Ramos (cell line): ENCODE results near the gene FSTL4.
"Not testable (repeated sequence)": the region's sequence is repeated elsewhere in the genome, so short reads cannot be mapped to it uniquely, and the experiment has no call there.

Source experiments
- in situ Hi-C: fragments of 300-500 bp; cut with MboI; formaldehyde crosslinking; loops from one replicate; pipeline ENCODE4 v1.14.3; 2022; ENCODE audit warnings: low sequenced_read_pairs; ENCODE audit not compliant: unreplicated experiment

FSTL4 gene

DNA sequence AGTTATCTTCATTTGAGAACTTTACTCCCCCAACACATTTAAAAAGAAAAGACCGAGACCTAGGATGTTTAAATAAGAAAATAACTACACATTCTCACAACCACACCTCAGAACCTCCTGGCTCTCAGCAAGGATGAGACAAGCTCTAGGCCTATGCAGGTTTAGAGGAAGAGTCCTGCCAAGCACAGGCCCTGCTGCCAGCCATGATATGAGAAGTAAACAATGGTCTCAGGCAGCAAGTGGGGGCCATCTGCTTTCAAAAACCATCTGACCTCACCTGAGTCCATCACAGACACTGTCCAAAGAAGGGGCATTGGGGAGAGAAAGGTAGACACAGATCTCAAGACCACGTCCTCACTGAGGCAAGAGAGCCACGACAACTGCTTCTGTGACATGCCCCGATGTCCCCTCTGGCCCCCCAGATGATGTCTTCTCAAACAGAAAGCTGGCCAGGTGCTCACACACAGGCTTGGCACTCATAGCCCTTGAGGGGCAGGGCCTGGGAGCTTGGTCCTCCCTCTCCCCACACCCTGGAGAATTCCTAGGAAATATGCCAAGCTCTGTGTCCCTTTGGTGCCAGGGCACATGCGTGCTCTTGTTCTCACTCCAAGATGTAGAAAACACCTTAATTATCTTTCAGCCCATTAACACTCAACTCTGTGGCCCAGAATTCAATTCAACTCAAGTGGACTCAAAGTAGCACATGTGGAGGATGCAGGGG lies 150.4 kb downstream of the FSTL4 start:
- in situ Hi-C loops: no loop called here

DNA sequence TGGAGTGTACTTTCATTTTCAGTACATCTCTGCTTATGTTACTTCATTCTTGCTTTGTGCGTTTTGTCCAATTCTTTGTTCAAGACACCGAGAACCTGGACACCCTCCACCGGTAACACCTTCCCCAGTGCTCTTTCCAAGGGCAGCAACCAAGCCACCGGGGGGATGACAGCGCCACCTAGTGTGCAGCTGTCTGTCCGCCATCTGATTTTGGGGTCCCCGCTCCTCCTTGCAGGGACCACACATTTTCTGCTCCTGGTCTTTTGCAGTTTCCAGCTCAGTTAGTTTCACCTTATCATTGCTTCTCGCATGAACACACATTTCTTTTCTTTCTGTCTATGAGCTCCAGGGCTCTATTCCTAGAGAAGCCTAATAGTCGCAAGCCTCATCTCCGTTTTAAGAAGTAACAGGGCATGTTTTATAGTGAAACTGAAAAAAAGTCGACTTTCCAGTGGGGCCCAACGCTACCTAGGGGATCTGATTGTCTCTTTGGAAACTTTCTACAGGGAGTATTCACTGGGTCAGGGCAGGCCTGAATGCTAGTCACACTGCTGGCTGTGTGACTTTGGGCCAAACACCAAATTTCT lies 152.1 kb downstream of the FSTL4 start:
- in situ Hi-C loops: no loop called here

DNA sequence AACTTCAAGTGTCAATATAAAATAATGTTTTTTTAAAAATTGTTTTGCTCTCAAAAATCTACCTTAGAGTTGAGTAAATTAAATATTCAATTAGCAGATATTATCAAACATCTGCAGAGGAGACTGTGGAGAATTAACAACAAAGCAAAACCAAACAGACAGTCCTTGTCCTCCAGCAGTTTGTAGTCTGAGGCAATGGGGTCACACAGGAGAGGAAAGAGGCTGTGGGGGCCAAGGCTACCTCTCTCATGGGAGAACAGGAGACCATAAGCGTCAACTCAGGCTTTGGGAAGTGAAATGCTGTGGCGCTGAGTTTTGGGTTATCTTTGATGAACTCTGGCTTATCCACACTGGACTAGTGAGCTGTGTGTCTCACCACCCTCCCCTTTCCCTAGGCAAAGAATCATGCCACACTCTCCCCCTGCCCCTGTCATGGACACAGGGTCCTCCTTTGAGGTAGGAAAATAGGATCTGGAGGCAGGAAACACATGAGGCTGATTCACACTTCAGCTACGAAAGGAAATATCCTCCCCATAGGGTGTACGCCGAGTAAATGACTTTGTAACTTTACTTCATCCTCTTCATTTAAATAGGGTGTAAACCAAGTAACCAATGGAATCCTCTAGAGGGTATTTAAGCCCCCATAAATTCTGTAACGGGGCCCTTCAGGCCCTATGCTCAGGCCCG lies 152.7 kb downstream of the FSTL4 start:
- in situ Hi-C loops: no loop called here

DNA sequence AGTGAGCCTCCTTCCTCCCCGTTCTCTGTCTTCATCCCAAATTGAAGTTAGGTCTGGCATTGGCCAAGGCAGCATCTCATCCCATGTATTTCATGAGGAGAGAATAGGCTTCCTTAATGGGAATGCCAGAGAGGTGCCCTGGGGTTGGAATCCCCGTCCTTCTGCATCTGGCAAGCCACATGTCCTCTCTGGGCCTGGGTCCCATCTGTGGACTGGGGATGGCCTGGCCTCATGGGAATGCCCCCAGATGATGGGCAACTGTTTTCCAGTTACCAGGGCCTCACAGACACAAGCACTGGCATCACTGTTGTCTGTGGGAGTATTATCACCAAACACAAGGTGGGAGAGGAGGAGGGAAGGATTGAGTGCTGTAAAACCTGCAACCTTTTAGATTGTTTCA lies 153.9 kb downstream of the FSTL4 start:
- in situ Hi-C loops: no loop called here

DNA sequence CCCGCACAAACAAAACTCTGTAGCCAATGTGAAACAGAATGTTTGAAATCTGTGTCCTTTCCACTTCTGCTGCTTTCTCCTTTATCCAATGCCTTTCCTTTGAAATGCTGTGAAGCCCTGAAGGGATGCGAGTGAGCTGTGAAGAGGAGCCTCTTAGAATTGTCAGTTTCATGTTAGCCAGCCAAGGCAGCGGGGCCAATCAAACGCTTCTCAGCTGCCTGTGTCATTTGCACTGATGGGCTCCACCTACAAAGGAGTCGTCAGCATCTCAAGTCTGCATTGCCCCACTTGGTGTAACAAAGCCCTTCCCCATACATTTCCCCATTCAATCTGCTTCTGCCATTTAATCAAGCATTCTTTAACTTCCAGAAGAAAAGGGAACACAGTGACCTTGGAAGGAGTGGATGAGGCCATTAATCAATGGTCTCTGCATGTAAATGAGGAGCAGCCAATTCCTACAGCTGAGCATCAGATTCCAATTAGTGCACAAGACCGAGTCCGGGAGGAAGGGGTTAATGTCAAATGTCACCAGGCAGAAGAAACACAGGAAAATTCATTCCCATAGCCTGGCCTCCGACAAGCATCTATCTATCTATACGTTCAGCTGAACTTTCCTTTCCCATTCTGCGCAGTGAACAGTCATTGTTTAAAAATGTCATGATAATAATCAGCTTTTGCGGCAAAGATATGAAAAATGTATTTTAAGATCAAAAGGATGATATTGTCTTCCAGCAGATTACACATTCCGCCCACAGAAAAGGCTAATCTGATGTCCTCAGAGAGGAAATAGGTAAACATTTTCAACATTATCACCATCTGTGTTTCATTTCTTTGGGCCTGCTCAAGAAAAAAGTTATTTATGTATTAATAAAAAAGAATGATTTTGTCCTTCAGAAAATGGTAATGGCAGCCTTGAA lies 154.6 kb downstream of the FSTL4 start:
- in situ Hi-C loops: no loop called here

DNA sequence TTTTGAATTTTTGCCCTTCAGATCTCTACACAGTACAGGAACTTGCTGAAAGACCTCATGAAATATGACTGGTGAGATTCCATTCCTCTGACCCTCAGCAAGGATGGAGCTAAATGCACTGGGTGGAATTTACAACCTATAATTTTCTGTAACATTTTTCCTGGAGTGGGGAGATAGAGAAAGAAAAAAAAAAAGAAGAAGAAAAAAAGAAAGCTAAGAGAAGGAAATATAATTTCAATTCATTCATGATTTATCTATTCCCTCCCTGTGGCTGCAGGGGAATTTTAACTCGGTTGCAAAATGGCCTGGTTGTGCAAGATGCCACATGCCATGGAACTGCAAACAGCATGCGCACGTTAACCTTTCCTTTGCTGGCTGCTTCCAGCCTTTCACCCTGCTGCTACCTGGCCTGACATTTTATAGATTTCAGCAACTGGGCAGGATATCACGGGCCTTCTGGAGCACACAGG lies 155.4 kb downstream of the FSTL4 start:
- in situ Hi-C loops: no loop called here

DNA sequence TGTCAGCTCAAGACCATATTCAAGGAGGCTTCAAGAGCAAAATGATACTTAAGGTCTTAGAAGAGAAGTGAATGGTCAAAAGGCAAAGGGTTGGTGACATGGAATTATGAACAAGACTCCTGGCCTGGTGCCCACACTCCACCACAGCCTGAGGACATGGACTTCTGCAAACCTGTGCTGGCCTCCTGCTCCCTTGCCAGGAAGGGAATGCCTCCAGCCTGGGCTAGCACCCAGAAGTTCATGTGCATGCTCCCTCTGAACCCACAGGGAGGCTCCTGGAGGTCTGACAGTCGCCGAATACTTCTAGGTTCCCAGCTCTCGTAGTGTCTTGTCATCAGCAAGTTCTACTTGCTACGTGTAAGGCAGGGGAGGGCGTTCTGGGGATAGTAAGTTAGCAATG lies 156.7 kb downstream of the FSTL4 start:
- in situ Hi-C loops: no loop called here

DNA sequence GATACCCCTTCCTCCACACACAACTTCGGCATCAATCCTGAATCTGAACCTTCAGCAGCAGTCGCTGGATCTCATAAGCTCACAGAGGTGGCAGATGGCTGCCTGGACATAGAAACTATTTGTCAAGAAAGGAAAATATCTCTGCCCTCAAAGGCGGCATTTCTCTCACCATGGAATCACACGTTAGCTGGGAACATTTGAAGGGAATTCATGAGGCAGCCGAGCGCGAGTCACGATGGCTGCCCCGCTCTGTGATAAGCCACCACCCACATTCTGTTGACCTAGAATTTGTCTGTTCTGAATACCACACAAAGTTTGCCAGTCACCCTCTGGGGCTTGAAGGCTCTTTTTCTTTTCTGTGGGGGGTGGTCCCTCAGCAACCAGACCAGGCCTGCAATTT lies 157.9 kb downstream of the FSTL4 start:
- in situ Hi-C loops: no loop called here

DNA sequence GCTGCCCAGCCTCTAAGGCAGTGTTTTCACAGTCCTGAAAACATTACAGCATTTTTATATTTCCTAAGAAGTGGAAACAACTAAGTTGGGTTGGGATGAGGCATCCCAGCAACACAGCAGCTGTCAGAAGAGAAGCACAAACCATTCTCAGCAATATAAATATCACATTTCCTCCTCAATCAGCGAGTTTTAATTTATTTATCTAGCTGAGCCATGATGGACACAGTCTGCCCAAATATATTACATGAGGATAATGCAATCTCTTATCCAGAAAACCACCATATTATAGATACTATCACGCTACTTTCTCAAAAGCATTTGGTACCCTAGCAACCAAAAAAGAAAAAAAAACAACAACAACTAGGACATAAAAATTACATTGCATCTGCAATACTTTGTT lies 158.5 kb downstream of the FSTL4 start:
- in situ Hi-C loops: no loop called here

DNA sequence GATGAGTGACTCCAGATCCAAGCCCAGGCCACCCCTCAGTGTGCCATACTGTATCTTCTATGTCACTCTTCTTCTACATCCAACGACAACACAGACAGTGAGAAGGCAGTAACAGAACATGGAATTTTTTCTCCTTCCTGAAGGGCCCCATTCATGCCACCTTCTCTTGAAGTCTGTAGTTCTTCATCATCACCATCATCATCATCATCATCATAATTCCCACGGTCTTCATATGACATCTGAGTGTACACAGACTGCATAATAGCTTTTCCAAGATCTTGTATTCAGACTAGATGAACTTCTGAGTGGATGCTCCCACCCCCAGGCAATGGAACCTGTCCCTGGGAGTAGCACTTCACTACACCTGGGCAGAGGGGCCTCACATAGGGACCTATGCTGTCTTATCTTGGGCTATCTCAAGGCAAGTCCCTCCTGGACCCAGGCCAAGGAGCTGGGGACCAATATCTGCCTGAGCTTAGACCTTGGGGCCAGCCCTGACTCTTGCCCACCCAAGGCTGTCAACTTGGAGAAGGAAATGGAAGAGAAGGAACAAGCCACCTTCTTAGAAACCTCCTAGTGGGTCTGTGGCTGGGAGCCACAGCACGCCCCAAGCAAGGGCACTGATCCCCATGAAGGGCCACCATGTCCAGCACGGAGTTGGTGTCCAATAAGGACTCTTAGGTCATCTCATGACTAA lies 159.1 kb downstream of the FSTL4 start:
- in situ Hi-C loops: no loop called here

DNA sequence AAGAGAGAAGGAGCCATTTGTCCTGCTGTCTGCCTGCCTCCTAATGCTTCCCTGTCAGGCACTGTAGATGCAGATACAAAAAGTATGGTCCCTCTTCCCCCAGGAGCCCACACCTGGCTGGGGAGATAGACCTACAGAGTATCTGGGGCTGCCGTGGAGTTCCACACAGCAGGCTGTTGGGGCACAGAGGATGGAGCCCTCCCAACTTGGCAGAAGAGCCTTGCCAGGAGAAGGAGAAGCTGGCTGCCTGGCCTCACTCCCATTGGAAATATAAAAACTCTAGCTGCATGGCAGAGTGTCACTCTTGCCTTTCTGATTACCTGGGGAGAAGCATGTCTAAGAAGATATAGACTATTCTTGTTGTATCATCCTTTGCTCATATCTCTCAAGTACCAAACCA lies 160.4 kb downstream of the FSTL4 start:
- in situ Hi-C loops: no loop called here

DNA sequence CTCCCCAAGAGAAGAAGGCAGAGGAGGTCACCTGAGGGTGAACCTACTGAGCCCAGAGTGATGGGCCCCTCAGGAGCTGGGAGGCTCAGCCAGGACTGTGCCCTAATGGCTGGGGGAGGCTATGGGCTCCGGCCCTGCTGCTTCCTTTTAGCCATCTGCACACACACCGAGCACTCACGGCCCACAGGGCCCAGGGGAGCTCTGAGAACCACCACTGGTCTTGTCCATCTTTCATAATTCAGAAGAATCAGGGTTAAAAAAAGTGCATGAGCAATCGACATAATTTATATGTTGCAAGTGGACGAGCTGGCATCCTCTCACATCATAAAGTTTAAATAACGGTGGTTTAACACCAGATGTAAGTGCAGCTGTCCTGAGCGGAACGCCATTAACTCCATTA lies 162.1 kb downstream of the FSTL4 start:
- in situ Hi-C loops: no loop called here

DNA sequence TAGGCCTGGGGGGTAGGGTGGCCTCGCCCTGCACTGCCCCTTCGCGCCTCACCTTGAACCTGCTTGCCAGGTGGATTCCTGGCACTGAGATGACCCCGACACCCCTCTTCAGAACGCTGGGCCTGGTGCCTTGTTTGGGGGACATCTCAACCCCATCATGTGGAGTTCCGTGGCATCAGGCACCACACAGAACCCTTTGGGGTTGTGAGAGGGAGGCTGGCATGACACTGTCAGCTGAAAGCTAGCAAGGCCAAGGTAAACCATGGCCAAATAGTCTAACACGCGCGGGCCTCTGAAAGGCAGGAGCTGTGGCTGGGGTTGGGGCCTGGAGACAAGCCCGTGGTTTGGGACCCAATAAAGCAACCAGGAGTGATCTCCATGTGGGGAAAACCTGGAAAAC lies 163.2 kb downstream of the FSTL4 start:
- in situ Hi-C loops: no loop called here

DNA sequence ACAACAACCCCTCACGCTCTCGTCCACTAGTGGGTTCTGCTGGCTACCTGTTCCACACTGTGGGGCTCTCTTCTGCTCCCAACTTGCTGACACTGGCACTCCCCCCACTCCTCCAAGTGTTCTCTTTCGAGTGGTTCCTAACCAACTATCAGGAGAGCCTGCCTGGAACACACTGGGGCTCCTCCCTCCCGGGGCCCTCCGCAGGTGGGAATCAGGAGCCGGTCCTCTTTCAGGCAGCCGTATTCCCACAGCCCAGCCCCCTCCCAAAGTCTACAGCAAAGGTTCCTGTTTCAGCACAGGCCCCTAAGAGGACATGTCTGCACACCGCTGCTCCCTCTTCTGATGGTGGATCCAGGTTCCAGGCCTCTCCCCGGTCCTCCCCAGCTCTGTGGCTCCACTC lies 165.9 kb downstream of the FSTL4 start:
- in situ Hi-C loops: no loop called here

DNA sequence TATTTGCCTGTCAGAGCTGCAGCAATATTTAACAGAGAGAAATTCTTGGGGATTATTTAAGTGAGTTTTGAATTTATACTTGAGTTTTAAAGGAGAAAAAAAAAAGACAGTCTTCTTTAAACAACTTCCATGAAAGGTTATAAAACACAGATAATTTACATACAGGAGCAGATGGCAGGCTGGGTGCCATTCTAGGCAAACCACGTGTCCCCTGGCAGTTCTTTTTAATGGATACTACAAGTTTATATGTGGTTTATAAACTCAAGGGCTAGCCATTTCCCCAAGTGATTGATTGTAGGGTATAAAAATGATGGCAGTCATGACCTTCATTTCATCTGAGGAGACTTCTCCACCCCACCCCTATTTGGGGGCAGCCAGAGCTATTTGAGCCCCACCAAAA lies 166.6 kb downstream of the FSTL4 start:
- in situ Hi-C loops: no loop called here

DNA sequence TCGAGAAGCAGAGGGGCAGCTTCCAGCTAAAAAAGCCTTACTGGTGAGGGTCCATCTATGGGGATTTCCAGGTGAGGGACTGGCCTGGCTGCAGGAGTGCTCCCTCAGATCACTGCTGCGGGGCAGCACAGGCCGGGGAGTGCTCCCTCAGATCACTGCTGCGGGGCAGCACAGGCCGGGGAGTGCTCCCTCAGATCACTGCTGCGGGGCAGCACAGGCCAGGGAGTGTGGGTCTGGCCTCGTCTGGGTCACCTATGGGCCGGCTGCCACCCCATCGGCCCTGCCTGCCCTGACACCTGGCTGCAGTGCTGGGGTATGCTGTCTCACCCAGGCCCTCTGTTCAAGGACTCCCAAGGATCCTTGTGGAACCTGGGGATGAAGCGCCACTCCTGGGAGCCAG lies 167.1 kb downstream of the FSTL4 start:
- in situ Hi-C loops: not testable (repeated sequence)

DNA sequence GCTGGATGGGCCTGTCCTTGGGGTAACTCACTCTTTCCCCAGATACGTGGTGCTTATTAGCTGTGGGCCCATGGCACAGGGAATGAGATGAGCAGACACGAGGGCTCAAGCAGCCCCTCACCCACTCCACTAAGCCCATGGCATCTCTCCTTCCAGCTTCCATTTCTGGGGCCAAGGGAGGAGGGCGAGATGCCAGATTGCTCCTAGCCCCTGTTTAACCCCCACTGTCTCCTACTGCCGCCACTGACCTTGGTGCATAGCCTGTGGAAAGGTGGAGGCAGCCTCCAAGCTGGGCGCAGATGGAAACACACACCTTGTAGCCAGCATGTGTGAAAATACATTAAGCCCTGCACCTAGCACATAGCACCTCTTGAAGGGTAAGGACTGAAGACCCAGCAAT lies 167.6 kb downstream of the FSTL4 start:
- in situ Hi-C loops: no loop called here

DNA sequence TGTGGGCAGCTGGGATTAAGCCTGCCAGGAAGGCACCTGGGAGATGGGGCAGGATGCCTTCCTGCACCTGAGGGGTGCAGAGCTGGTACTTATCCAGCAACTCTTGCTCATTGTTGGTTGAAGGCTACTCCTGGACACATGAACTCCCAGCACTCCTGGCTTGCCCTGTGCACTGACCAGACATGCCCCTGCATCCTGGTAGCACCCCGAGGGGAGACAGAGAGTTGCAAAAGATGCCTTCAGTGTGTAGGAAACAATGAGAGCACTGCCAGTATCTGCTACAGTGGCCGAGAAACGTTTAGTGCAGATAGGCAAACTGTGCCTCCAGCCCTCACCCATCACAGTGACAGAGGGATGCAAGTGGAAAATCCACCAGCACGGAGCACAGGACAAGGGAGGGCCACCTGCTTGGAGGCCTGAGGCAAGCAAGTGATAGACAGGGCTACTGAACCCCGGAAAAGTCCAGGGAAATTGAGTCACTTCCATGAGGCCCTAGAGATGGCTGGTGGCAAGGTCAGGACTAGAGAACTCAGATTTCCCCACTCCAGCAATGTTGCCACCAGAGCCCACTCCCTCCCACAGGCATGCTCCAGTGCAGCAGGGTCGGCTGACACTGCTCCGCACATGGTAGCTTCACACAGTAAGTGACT lies 171.1 kb downstream of the FSTL4 start:
- in situ Hi-C loops: no loop called here

DNA sequence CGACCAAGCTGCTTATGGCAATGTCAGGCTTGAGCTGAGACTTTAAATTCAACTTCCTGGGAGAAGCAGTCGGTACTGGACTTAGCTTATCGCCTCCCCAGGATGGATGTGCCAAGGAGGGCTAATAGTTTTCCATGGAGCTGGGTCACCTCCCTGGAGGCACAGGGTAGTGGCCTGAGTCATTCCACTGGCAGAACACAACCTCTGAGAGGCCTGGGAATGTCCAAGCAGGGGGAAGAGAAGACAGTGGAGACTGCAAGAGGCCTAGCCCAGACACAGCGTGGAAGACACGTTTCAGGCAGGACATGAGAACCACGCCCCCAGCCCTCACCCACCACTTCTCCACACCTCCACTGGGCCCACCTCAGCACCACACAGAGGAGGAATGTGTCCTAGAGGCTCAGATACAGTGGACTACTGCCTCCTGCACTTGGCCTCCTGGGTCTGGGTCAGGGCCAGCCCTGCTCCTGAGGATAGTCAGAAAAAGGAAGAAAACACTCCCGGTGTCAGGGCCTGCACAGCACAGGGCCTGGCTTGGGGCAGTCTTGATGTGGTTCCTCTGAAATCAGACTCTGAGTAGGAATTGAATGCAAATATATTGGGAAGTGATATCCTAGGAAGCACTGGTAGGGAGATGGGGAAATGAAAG lies 171.8 kb downstream of the FSTL4 start:
- in situ Hi-C loops: no loop called here
